GM12872 (cell line): ENCODE data around the gene RNF41.

ENCODE experiments used
- TF ChIP-seq, protein P1 (sequence below): IDR thresholded peaks from 3 replicates; pipeline ENCODE4 v1.5.1; 2011; ENCODE audit warnings: low read depth, mild to moderate bottlenecking, low read length, moderate library complexity; ENCODE audit not compliant: insufficient read depth

Gene RNF41

DNA sequence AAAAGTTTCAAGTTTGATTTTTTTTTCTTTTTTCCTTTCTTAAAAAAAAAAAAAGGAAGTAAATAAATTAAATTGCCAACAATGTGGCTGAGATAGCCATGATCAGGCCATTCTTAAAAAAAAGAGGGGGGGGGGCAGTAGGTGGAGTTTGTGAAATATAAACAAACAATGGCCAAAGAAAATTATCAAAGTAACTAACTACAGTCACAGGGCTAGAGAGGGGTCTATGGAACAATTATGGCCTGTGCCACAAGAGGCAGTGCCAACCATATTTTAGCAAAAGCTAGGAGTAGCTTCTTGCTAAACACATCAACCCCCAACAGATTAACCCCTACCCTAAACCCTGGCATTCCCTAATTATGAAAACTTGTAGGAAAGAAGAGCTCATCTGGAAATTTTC lies 16.3 kb downstream of the RNF41 start:
- TF ChIP-seq, protein P1, sequence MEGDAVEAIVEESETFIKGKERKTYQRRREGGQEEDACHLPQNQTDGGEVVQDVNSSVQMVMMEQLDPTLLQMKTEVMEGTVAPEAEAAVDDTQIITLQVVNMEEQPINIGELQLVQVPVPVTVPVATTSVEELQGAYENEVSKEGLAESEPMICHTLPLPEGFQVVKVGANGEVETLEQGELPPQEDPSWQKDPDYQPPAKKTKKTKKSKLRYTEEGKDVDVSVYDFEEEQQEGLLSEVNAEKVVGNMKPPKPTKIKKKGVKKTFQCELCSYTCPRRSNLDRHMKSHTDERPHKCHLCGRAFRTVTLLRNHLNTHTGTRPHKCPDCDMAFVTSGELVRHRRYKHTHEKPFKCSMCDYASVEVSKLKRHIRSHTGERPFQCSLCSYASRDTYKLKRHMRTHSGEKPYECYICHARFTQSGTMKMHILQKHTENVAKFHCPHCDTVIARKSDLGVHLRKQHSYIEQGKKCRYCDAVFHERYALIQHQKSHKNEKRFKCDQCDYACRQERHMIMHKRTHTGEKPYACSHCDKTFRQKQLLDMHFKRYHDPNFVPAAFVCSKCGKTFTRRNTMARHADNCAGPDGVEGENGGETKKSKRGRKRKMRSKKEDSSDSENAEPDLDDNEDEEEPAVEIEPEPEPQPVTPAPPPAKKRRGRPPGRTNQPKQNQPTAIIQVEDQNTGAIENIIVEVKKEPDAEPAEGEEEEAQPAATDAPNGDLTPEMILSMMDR, result peak; percentile 31; the same call in 2 of the 3 replicates

DNA sequence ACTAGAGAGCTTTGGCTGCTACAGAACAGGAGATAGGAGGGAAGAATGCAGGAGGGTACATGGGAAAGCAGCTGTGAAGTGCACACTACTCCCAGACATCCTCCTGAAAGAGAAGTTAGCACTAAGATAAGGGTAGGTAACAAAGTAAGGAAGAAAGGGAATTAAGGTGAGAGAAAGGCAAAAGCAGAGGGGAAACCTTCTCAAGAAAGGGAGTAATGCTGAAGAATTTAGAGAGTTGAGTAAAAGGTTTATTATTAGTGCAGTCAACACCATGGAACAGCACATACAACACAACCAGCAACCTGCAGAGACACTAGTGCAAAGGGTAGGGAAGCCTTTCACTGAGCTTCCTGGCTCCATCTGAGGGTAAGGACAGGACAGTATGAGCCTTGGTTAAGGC lies 17.4 kb downstream of the RNF41 start:
- TF ChIP-seq, protein P1, result no peak

DNA sequence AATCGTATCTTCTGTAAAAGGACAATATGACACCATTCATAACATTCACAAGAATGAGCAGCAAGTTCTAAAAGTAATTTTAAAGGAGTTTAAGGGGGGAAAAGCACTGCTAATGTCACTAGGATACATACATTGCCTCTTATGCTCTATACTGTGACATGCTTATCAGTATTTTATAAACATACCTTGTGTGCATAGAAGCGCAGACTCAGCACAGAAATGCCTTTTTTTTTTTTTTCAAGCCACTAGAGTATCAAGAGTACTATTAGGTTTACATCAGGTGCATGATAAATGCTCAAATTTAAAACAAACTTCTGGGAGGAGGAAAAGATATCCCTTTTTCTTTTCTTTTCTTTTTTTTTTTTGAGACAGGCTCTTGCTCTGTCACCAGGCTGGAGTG lies 18.9 kb downstream of the RNF41 start:
- TF ChIP-seq, protein P1, result no peak

- TF ChIP-seq, protein P1, result no peak
Observed at GRCh38 chr12:56202366-56202765, 19.4 kb downstream of the RNF41 start.

DNA sequence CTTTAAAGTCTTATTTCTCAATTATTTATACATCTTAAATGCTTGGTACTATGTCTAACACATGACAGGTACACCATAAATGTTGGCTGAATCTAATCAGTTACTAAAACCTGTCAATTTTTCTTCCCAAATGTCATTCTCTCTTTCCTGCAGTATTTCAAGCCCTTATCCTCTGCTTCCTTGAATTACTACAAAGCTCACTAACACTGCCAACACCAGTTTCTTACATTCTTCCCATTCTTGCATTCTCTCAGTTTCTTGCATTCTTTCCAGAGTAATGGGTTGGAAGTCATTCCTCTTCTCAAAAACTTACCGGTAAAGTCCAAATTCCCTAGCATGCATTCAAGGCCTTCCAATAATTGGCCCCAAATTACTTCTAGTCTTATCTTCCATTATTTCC lies 22.9 kb downstream of the RNF41 start:
- TF ChIP-seq, protein P1, result no peak

GRCh38 chr12:56197921-56198635 lies 23.6 kb downstream of the RNF41 start:
- TF ChIP-seq, protein P1, result no peak

- TF ChIP-seq, protein P1, result peak; percentile 77
Observed at GRCh38 chr12:56193025-56193578, 28.6 kb downstream of the RNF41 start.
